Testis (tissue), 3 donors: ENCODE data around the gene GNB3. TPM values are rescaled to one million over a fixed set of nuclear protein-coding genes. Genes with fewer than 3 reads are reported as not detected.
A peak's percentile ranks its signal among the peaks of the same experiment; 100 is the strongest.

Source experiments
- DNase-seq: peaks from one replicate; pipeline ENCODE4 v3.0.0-alpha.2; 2019
- H3K27ac ChIP-seq, 2 donors: fragments of 200-600 bp; sonication (generic); one replicate each; pipeline ENCODE4 v1.5.1; 2019
- H3K27me3 ChIP-seq: fragments of 200-600 bp; sonication (generic); one replicate; pipeline ENCODE4 v1.5.1; 2019
- H3K36me3 ChIP-seq: fragments of 200-600 bp; sonication (generic); one replicate; pipeline ENCODE4 v1.5.1; 2017; ENCODE audit warnings: low read depth; ENCODE audit errors: missing control alignments
- H3K4me1 ChIP-seq: fragments of 200-600 bp; sonication (generic); one replicate; pipeline ENCODE4 v1.5.1; 2019
- H3K4me3 ChIP-seq, 2 donors: fragments of 200-600 bp; sonication (generic); one replicate each; pipeline ENCODE4 v1.5.1; 2017 to 2019
- H3K9me3 ChIP-seq: fragments of 200-600 bp; sonication (generic); one replicate; pipeline ENCODE4 v1.5.1; 2017
- CTCF ChIP-seq, 3 experiments: fragments of 450-650 bp in 2 of 3; fragments of 200-600 bp in 1 of 3; sonication (generic) in 1 of 3; IDR thresholded peaks; one replicate each; pipeline ENCODE4 v1.5.1; 2016 to 2019; ENCODE audit warnings: antibody characterized with exemption in 3 of 3, mild to moderate bottlenecking in 2 of 3, moderate library complexity in 1 of 3
- POLR2A ChIP-seq: fragments of 450-650 bp; IDR thresholded peaks from one replicate; pipeline ENCODE4 v1.6.1; 2017; ENCODE audit warnings: antibody characterized with exemption, mild to moderate bottlenecking, moderate library complexity
- WGBS, 2 donors: methylation state at CpG; one replicate each; pipeline ENCODE4 v1.1.5; 2018; 5-methylcytosine and 5-hydroxymethylcytosine counted together
- intact Hi-C: fragments of 100-400 bp; cut with DNase I; formaldehyde crosslinking; loops from one replicate; pipeline ENCODE4 v1.15.1; 2023; ENCODE audit warnings: low total_unique reads
- polyA plus RNA-seq: library from polyadenylated mRNA; stranded (reverse); fragments of 350-450 nt; fragmentation: Illumina TruSeq; extraction: RNeasy Lipid Tissue Mini Kit (QIAGEN cat#74804); gene quantifications from one replicate; pipeline ENCODE4 v1.2.3, GENCODE V29; 2014; ENCODE audit warnings: low read depth, low replicate concordance; ENCODE audit not compliant: insufficient read depth
- total RNA-seq, 2 donors: library from RNA; depleted of rRNA; stranded (reverse); fragments of >200 nt; gene quantifications; one replicate each; pipeline ENCODE4 v1.2.3, GENCODE V29; 2016

Gene GNB3
- total and polyA plus RNA-seq, 3 donors from 2014 or later: 1.6 to 5.0 (median 4.8) TPM

- 0% methylated on average over 7 to 18 of the region's 18 CpGs for WGBS, 2 donors
- intact Hi-C loops: no loop called here
- DNase-seq: peak; percentile 63
Measured at GRCh38 chr12:6852651-6853354, 12.1 kb downstream of the GNB3 start.

GRCh38 chr12:6853626-6854025 is 12.9 kb downstream of the GNB3 start:
- H3K27me3 ChIP-seq: no peaks in the 10 kb centered on the region
- DNase-seq: no peak
- peak overlapping the region; percentile 71 to 98 for H3K27ac ChIP-seq
- H3K9me3 ChIP-seq: no peaks in the 10 kb centered on the region
- no peaks in the 10 kb centered on the region for H3K36me3 ChIP-seq
- no peak for TF ChIP-seq CTCF (IDR thresholded peaks at IDR 0.05)
- intact Hi-C loops: no loop called here
- H3K4me1 ChIP-seq: peaks cover 19% of the 10 kb centered on the region
- no peak overlapping the region for H3K4me3 ChIP-seq
- 3 to 22% methylated on average over 1 of the region's 1 CpG for WGBS, 2 donors

More at GRCh38 chr12:6852651-6853354, 12.1 kb downstream of the GNB3 start:
- no peak for TF ChIP-seq CTCF (IDR thresholded peaks at IDR 0.05)
- Histone ChIP-seq H3K4me3 (peak overlapping the region; percentile 68 to 76), H3K4me1 (peaks cover 19% of the 10 kb centered on the region), H3K27me3 (no peaks in the 10 kb centered on the region), H3K27ac (peak overlapping the region; percentile 71 to 98), H3K36me3 (no peaks in the 10 kb centered on the region), H3K9me3 (no peaks in the 10 kb centered on the region)

DNA sequence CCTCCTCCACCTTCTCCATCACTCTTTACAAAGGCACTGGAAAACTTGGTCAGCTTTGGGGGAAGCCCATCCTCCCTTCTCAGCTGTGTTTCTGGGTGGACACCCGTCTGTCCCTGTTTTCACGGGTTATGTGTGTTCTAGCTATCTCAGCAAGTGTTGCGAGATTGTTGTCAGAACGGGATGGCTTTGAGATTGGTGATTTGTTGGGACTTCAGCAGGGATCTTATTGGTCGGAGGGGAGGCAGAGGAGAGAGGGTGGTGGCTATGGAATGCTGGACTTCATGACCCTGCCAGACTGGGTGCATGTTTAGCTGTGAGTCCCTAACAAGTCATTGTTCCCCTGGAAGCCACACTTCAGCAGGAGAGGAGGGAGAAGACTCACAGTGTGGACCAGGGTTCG is 13.3 kb downstream of the GNB3 start:
- TF ChIP-seq POLR2A (no peak), CTCF (IDR thresholded peaks at IDR 0.05) (no peak)
- H3K9me3 ChIP-seq: no peaks in the 10 kb centered on the region
- H3K27me3 ChIP-seq: no peaks in the 10 kb centered on the region
- peaks cover 19% of the 10 kb centered on the region for H3K4me1 ChIP-seq
- DNase-seq: no peak
- no peaks in the 10 kb centered on the region for H3K36me3 ChIP-seq
- WGBS, 2 donors: 27 to 61% methylated on average over 6 of the region's 6 CpGs
- H3K27ac ChIP-seq: peak overlapping the region; percentile 71 to 98
- intact Hi-C loops: no loop called here
- no peak overlapping the region for H3K4me3 ChIP-seq

GRCh38 chr12:6855322-6855721 is 14.6 kb downstream of the GNB3 start:
- no peaks in the 10 kb centered on the region for H3K36me3 ChIP-seq
- peak overlapping the region in 1 of 2 donors; percentile 98 for H3K27ac ChIP-seq
- H3K27me3 ChIP-seq: no peaks in the 10 kb centered on the region
- no peaks in the 10 kb centered on the region for H3K9me3 ChIP-seq
- no peak for DNase-seq
- WGBS, 2 donors: 89 to 92% methylated on average over 14 of the region's 14 CpGs
- TF ChIP-seq POLR2A (no peak), CTCF (IDR thresholded peaks at IDR 0.05) (no peak)
- intact Hi-C loops: no loop called here
- H3K4me1 ChIP-seq: peaks cover 19% of the 10 kb centered on the region
- H3K4me3 ChIP-seq: no peak overlapping the region

GRCh38 chr12:6858799-6859198 is 18.1 kb downstream of the GNB3 start:
- H3K27me3 ChIP-seq: no peaks in the 10 kb centered on the region
- WGBS, 2 donors: 93 to 98% methylated on average over 2 of the region's 2 CpGs
- H3K4me1 ChIP-seq: peaks cover 10% of the 10 kb centered on the region
- intact Hi-C loops: no loop called here
- TF ChIP-seq POLR2A (no peak), CTCF (IDR thresholded peaks at IDR 0.05) (no peak)
- no peak overlapping the region for H3K4me3 ChIP-seq
- H3K9me3 ChIP-seq: no peaks in the 10 kb centered on the region
- no peak overlapping the region for H3K27ac ChIP-seq
- DNase-seq: no peak
- H3K36me3 ChIP-seq: no peaks in the 10 kb centered on the region
